GM12878 (cell line): ENCODE results near the gene FAM229A.

ENCODE experiments used
- BMI1 ChIP-seq: fragments of 450-650 bp; IDR thresholded peaks from 2 replicates; pipeline ENCODE4 v1.6.1; 2016; ENCODE audit warnings: mild to moderate bottlenecking, moderate library complexity, borderline replicate concordance
- CEBPB ChIP-seq, 2 experiments: fragments of 150-350 bp in 1 of 2; IDR thresholded peaks; 2 replicates each; pipeline ENCODE4 v1.6.1; 2012 to 2014; ENCODE audit warnings: low read depth in 2 of 2, low read length in 2 of 2, borderline replicate concordance in 1 of 2, inconsistent platforms in 1 of 2
- CTCF ChIP-seq, 3 experiments: IDR thresholded peaks in 2 of 3; conservative IDR thresholded peaks in 1 of 3; 2 replicates each; pipeline ENCODE4 v1.5.1; 2011; ENCODE audit warnings: low read depth in 3 of 3, low read length in 3 of 3, mild to moderate bottlenecking in 3 of 3, control low read depth in 2 of 3, moderate library complexity in 2 of 3, inconsistent platforms in 1 of 3, mixed read lengths in 1 of 3; ENCODE audit not compliant: control insufficient read depth in 2 of 3, insufficient read depth in 1 of 3; ENCODE audit errors: extremely low read depth in 1 of 3
- EP300 ChIP-seq, 2 experiments: fragments of 150-350 bp in 1 of 2; IDR thresholded peaks; 2 replicates each; pipeline ENCODE4 v1.6.1; 2011 to 2012; ENCODE audit warnings: low read depth in 2 of 2, low read length in 2 of 2, borderline replicate concordance in 1 of 2, improper control_type of control experiment in 1 of 2, inconsistent platforms in 1 of 2; ENCODE audit not compliant: control insufficient read depth in 1 of 2
- EZH2 ChIP-seq: IDR thresholded peaks from 2 replicates; pipeline ENCODE4 v1.6.1; 2012; ENCODE audit warnings: low read depth, mild to moderate bottlenecking, control low read depth, inconsistent platforms, low read length, borderline replicate concordance; ENCODE audit not compliant: control insufficient read depth
- GABPA ChIP-seq: IDR thresholded peaks from 2 replicates; pipeline ENCODE4 v1.6.1; 2014; ENCODE audit warnings: antibody characterized with exemption, low read depth, mild to moderate bottlenecking, inconsistent platforms
- JUND ChIP-seq: IDR thresholded peaks from 2 replicates; pipeline ENCODE4 v1.6.1; 2012; ENCODE audit warnings: low read depth, mild to moderate bottlenecking, low read length, improper control_type of control experiment, moderate library complexity
- POLR2A ChIP-seq: IDR thresholded peaks from 2 replicates; pipeline ENCODE4 v1.6.1; 2011; ENCODE audit warnings: low read depth, mild to moderate bottlenecking, low read length
- RAD21 ChIP-seq: IDR thresholded peaks from 2 replicates; pipeline ENCODE4 v1.6.1; 2011; ENCODE audit warnings: mild to moderate bottlenecking, low read depth, low read length, moderate library complexity; ENCODE audit not compliant: insufficient read depth
- RAD51 ChIP-seq: fragments of 450-650 bp; IDR thresholded peaks from 2 replicates; pipeline ENCODE4 v1.6.1; 2016; ENCODE audit warnings: moderate library complexity, mild to moderate bottlenecking, inconsistent platforms
- RCOR1 ChIP-seq: conservative IDR thresholded peaks from 2 replicates; pipeline ENCODE4 v1.6.1; 2012; ENCODE audit warnings: low read depth, low read length, improper control_type of control experiment
- SIN3A ChIP-seq: IDR thresholded peaks from 2 replicates; pipeline ENCODE4 v1.6.1; 2012; ENCODE audit warnings: low read depth, low read length, improper control_type of control experiment
- YY1 ChIP-seq: IDR thresholded peaks from 2 replicates; pipeline ENCODE4 v1.6.1; 2011; ENCODE audit warnings: low read depth, mild to moderate bottlenecking, low read length

GRCh38 chr1:32339363-32339978 is 22.8 kb downstream of the FAM229A start:
- TF ChIP-seq GABPA (no peak), JUND (no peak), CTCF (IDR thresholded peaks at IDR 0.05 in 2 of 3, conservative IDR thresholded peaks at IDR 0.05 in 1 of 3; ENCODE audit: control insufficient read depth in 2 of 3, extremely low read depth in 1 of 3, insufficient read depth in 1 of 3, low read depth in 3 of 3, low read length in 3 of 3) (no peak), YY1 (no peak), EZH2 (no peak), EP300 (IDR thresholded peaks at IDR 0.05; ENCODE audit: borderline replicate concordance in 1 of 2, control insufficient read depth in 1 of 2, low read depth in 2 of 2, low read length in 2 of 2) (0 out of 4 replicates have a peak, but pooled peaks of 1 of the 2 experiments have one; percentile 22), RAD51 (no peak), RCOR1 (no peak), POLR2A (no peak), CEBPB (IDR thresholded peaks at IDR 0.05; ENCODE audit: borderline replicate concordance in 1 of 2, low read depth in 2 of 2, low read length in 2 of 2) (no peak), RAD21 (peak; percentile 17; the same call in 1 of the 2 replicates), BMI1 (no peak), SIN3A (no peak; the same call in 1 of the 2 replicates)
